ENCODE measurements around the gene FCAMR.

FCAMR gene

DNA sequence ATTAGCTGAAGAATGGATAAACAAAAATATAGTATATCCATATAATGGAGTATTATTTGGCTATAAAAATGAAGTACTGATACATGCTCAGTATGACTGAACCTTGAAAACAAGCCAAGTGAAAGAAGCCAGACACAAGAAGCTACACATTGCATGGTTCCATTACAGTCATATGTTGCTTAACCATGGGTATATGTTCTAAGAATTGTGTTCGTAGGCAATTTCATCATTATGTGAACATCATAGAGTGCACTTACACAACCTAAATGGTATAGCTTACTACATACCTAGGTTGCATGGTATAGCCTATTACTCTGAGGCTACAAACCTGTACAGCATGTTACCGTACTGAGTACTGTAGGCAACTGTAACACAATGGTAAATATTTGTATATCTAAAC lies 28.6 kb upstream of the FCAMR start:
- DNase-seq: no peak

DNA sequence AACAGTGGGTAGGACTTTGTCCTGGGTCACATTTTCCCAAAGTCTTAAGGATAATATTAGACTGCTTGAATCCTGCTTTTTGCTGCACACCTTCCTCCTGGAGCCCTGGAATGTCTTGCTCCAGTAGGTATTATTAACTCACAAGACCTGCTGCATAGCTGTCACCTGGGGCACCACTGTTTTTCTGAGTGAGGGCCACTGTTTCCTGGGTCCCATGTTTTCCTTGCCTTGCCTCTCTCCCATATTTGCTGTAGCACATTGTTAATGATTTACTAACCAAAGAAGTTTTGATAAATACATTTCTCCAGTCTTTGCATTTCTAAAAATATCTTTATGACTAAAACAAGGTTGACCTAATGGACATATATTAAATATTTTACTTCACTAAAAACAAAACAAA lies 22.5 kb upstream of the FCAMR start:
- no peak for DNase-seq

DNA sequence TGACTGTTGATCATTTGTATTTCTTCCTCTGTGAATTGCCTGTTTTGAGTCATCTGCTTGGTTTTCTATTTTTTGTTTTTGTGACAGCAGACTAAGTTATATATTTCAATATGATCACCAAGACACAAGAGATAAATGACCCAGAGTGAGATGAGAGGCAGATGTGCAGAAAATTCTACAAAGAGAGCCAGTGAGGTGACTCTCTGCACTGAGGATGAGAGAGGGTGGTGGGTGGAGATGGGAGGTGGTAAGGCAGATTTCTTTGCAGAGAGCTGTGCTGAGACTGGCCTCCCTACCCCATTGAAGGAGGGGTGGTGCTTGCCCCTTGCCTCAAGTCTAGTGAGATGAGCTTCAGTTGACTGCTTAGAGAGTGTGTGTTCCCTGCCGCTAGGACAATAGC lies 17.6 kb upstream of the FCAMR start:
- DNase-seq: no peak

DNA sequence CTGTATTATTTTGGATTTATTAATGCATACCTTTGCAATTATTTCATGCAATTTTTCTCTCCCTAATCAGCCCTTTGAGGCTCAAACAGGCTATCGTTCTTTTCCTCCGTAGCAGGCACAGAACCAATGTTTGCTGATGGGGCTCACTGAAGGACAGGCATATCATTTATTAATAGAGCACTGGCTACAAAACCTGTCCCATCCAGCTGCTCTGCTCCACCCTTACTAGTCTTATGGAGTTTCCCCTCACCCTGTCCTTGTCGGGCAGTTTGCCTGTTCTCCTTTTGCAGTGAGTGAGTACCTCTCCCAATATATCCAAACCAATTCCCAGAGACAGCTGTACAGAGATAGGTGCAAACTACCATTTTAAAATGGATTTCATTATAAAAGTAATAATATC lies 16.6 kb upstream of the FCAMR start:
- no peak for DNase-seq

DNA sequence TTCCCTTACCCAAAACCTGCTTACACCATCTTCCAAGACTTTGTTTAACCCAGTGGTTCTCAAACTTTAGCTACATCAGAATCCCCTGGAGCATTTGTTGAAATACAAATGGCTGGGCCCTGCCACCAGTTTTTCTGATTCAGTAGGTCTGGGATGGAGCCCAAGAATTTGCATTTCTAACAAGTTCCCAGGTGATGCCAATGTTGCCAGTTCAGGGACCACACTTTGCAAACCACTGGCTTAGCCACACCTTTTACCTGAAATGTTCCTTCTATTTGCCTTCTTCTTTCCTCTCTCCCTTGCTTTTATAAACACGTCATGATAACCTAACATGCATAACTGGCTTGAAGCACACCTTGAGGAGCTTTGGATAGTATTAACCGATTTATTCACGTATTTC lies 16.1 kb upstream of the FCAMR start:
- no peak for DNase-seq

DNA sequence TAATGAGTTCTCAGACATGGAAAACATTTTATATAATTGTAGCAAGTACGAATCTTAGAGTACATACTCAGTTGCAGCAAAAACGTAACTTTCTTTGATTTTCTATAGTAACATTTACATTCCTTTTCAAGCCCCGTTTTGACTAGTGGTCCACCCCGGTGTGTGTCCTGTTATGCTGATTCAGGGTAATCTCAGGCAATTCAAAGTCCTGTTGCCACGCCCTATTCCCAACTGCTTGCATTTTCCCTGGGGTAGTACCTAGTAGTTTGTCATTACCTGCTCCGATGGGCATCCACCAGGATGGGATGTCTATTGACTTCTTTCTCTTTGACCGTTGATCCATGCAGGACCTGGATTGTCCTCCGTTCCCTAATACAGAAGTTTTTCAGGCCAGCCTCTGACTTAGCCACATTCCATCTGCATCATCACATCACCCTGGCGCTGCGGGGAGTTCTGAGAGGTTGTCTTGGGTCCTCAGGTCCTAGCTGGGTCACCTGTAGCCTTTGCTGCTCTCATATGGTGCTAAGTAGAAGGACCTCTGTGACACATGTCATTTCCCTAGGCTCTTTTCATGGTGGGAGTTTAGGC lies 15.0 kb upstream of the FCAMR start:
- DNase-seq: no peak

DNA sequence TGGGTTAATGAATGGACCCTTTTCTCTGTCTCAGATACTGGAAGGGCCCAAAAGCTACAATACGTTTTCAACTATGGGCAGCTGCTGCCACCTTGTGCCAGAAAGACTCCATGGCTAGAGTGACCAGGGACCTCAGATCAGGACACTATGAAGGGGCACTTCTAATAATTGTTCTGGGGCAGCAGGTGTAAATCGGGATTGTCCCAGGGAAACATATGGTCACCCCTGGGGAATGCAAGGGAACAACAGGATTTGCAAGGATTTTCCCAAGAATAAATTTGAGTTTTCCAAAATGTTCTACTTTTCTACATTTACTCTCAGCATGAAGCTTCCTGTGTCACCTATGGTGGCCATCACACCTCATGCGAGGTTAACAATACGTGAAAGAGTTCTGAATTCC lies 12.0 kb upstream of the FCAMR start:
- peak; percentile 49 to 56 for DNase-seq

DNA sequence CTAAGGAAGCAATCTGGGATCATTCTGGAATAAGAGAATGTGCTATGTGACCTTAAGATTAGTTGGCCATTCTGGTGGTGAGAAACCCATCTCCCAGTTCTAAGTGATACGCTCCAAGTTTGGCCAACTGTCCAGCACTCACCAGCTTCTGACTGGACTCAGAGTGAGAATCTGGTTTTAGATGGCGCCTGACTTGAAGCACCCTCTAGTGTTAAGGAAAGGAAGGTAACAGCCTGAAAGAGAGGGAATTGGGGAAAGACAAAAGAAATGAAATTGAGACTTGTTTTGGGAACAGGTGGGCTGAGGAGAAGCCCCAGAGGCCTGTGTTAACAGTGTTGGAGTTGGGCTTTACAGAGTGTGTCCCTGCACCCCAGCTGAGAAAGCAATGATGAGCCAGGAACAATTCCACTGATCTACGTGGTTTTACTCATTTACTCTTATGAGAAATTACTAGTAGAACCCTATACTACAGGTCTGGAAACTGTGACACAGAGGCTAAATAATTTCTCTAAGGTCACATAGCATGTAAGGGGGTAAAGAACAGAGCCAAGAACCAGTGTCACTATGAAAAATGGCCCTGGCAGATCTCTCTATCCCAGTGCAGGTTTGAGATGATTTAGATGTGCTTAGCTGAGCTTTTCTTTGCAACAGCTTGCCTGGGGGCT lies 9.3 kb upstream of the FCAMR start:
- no peak for DNase-seq

DNA sequence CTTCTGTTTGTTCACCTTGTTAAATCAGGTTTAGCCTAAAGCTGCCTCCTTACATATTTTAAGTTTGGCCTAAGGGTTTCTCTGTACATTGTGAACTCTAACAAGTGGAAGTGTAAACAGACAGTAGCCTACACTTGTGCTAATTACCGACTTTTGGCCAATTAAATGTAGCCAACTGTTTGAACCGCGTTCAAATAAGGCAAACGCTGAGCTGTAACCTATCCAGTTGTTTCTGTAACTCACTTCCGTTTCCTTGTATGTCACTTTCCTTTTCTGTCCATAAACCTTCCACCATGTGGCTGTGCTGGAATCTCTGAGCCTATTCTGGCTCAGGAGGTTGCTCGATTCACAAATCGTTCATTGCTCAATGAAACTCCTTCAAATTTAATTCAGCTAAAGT lies 8.0 kb upstream of the FCAMR start:
- no peak for DNase-seq

DNA sequence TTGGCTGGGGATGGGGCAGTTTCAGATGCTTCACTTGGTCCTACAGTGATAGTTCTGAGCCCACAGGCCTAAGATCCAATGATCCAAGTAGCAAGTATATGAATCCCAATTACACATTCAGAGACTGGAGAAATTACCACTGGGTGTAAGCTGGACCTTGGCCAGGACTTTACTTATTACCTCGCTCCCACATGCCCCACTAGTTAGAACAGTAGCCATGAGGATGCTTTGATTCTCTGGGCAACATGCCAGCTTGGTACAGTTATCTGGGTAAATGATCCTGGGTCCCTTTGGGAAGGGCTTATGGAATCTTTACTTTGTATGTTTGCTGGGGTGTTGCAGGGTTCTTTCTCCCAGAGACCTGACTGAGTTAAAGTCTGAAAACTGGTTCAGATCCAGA lies 5.0 kb upstream of the FCAMR start:
- DNase-seq: no peak

DNA sequence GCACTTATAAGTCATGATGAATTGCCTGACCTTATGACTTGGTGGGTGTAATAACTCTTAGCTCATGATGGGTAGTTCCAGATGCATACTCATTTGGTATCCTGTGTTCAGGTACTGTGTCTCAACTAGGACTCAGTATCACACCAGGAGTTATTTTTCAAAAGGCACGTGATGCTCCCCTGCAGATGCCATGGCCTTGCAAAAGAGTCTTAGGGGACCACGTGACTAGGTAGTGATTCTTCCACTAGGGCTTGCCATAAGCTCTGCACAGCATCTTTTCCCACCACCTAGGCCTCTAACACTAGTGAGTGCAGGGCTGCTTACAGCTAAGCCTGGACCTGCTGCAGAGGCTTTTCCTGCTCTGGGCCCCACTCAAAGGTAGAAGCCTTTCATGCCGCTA lies 3.9 kb upstream of the FCAMR start:
- no peak for DNase-seq

DNA sequence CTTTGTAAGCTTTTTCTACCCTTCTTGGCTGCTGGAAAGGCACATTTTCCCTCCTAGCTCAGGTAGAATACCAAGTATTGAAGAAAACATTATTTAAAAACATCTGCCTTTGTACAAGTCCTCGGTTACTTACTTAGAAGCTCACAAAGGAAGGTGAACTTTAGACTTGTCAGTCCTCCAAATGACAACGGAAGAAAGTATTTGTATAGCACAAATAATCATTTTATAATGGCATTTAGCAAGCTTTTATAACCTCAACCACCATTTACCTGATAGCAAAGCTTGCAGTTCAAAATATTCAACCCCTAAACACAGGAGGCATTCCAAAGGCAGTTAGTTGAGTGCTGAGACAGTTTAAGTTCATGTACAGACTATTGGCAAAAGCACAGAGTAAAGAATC lies 2.5 kb upstream of the FCAMR start:
- DNase-seq: no peak

DNA sequence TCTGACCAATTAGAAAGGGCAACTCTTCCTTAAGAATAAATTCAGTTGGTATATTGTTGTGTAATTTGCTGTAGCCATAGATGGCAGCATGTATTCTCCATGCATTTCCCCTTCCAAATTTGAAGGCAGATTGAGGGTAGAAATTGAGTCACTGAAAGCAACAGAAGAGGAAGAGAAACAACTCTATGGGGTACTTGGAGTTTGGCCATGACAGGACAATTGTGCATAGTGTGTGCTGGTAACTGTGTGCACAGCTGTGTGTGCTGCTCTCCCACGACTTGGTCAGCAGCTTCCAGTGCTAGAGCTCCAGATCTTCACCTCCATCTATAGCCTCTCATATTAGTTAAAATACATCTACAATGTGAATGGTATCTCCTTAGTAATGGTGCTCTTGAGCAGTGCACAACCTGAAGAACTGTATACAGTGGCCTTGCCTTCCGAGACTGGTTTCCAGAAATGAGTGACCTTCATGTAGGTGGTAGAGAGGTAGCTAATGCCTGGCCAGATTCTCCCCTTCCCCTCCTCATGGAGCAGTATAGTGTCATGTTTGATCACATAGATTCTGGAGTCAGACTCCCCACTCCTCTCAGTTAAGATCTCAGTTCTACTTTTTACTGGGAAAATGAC lies 882 bp upstream of the FCAMR start:
- no peak for DNase-seq

DNA sequence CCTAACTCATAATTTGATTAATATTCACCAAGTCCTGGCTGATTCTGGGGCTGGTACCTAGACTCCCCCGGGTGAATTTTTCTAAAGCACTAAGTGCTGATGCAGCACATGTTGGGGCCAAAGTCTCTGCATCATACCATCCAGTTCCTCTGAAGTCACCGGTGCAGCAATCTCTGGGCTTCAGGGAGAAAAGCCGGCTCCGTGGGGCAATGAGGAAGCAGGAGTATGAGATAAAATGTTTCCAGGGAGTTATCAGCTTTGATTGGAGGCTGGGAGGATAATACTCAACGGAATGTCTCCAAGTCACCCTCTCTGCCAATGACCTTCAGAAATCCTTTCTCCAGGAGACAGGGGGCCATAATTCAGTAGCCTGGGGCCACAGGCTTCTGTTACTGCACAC lies 1.2 kb downstream of the FCAMR start:
- no peak for DNase-seq

DNA sequence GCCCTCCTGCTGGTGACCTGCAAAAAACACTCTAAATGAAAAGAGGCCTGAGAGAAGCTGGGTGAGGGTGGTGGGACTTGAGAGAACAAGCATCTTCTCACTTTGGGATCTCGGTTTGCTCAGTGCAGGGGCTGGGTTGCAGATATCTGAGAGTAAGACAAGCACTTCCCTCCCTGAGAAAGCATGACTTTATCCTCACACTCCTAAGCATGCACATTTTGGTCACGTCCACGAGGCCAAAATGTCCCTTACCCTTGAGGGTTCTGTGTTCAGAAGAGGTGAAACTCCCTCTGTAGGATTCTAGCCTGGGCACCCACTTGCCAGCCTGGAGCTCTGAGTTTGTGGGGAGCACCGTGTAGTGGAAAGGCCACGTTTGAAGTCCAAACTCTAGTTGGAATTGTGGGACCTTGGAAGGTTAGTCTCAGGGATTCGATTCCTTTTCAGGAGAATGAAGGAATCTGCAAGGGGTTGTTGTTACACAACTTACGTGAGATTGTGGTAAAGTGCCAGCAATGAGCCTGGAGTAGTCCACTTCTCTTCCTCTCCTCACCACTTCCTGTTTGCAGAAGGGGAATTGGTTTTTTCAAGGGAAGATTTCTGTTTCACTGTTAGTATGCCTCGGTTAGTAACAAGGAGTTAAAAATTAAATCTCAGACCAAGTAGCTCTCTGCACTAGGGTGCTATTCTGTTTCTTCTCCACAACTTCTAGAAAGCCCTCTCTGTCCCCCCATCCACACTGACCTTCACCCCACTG lies 3.0 kb downstream of the FCAMR start:
- DNase-seq: no peak

DNA sequence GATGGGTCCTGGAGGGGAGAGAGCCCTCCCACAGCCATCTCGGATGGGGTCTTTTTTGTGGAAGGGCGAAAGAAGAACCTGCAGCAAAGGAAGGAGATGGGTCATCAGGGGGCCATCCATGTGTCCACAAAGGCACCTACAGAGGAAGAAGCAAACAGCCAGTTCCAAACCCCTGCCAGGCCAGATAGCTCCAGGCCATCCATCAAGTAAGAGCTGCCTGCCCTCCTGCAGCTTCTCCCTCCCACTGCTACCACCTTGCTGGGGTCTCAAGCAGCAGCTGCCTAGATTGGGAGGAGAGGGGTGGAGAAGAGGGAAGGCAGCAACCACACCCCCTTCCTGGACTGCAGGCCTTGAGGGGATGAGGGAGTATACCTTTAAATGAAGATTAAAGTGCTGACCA lies 4.5 kb downstream of the FCAMR start:
- DNase-seq: no peak

DNA sequence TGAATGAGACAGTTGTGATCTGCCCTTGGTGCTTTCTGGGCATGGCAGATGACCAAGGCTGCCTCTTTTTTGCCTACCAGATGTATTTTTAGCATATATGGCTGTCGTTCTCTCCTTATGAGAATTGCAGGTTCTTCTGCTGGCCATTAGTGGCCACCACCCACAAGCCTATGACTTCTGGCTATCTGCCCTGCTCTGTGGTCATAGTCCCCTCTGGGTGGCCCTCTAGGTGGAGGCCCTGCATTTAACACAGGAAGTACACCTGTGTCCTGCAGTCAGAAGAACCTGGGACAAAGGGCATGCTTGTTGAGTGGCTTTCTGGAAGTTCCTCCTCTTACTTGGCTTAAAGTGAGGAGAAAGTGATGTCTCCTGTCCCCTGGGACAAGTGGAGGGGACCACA lies 6.5 kb downstream of the FCAMR start:
- DNase-seq: no peak

DNA sequence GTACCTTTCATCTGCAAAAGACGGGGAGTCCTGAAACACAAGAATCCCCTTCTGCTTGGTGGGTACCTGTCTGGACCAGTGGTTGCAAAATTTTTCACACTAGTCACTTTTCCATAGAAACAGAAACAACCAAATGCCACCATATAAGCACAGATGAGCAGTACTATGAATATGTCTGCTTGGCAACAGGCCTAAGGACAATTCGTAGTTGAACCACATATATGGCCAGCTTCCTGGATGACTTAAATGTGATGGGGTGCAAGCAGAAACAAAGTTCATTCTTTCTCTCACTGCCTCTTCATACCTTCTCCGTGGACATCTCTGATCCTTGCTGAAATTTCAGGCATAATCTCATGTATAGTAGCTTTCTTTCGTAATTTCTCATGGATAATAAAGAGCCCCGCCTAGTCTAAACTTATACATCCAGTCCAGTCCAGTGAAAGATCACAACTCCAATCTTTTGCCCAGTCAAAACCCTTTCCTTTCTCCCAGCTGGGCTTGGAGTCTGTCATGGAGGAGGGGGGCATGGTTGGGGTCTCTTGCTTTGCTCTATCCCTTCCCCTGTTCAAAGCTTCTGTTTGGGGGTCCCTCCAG lies 7.0 kb downstream of the FCAMR start:
- no peak for DNase-seq

DNA sequence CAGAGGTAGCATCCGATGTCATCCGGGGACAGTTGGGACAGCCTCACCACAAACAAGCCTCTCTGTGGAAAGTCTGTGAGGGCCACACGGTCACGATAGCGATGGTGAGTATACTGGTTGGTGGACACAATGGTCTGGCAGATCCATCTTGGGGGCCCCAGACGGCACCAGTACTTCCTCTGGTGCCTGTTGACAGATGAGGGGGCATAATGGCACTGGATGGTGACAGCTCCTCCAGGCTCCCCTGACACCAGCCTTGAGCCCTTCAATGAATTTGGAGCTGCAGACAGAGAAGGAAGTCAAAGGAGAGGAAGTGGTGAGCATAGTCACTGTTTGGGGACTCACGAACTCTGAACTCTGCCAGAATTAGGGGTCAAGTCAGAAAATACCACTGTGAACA lies 8.0 kb downstream of the FCAMR start:
- DNase-seq: no peak

DNA sequence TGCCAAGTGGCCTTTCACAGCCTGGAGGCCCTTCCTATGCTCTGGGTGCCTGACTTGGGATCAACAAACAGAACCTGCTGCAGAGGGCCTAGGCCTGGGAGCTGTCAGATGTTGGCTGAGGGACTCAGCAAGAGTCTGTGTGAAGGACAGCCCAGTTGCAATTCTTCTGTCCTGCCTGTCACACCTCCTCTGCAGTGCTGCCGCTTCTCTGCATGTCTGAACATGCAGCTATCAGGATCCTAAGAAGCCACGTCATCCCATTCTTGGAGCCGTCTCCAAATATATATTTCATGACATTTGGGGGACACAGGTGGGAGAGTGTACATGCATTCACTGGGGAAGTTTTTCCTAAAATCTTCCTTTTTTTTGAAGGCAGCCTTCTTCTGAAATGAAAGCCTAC lies 8.6 kb downstream of the FCAMR start:
- DNase-seq: no peak

DNA sequence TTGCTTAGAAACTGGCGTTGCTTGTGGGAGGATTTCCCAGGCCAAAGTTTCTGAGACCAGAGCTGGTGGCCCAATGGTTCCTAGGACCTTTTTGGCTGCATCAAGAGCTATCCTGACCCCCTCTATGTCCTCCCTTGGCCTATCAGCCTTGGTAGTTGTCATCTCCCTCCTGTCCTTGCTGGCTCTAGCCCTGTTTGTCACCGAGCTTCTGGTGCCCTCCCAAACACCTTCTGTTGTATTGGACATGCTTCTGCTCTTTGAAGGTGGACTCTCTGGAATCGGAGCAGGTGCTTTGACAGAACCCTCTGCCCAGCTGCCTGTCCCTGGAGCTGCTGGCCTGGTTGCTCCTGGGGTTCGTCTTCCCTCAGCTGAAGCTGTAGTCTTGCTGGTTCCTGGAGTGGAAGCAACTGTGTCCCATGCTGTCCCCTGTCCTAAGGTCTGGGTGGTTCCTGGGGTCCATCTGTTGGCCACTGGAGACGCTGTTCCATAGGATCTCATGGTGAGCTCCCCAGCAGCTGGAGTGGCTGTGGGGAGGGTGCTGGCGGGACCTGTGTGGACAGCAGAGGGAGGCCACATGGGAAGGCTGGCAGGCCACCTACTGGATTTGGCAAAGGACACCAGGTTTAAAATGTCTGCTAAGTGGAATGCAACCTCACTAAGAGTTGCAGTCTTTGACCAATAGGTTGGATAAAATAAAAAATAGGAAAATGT lies 9.4 kb downstream of the FCAMR start:
- DNase-seq: no peak

DNA sequence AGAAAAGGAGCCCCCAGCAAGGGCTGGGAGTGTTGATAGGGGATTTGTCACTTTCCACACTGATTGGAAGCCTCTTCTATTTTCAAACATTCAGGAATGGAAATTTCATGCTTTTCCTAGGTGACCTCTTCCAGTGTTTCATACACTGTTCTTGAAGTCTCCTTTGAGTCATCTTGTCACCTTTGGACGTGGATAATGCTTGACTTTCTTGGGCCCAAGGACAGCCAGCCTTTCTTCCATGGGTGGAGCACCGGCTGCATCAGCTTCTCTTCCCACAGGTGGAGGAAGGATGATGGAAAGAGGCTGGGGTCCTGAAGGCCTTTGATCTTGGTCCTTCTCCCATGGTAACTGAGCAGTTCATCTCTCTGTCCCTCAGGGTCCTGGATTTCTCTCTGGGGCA lies 12.1 kb downstream of the FCAMR start:
- no peak for DNase-seq

DNA sequence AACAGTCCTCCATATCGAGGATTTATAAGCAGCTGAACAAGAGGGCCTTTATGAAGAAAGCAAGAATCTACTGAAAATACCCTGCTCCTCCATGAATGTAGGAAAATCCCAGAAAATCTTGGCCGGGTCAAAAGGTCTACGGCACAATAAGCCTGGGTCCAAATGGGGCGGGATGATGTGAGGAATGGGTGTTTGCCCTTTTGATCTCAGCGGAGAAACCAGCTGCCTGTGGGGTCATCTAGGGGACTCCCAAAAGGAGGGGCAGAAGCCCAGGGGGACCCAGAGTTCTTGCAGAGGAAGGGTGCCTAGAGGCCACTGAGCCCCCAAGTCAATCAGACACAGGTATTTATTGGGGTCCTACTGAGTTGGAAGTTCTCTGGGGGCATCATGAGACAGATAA lies 12.6 kb downstream of the FCAMR start:
- DNase-seq: no peak

Measured in hippocampal formation (tissue), 2 donors.